Activated T-cell treated with anti-CD3 and anti-CD28 coated beads for 48 hours (primary cell): ENCODE data around the gene UNC5B.

Source experiments
- DNase-seq: peaks from one replicate; pipeline ENCODE4 v3.0.0-alpha.2; 2020; ENCODE audit warnings: low read depth

Gene UNC5B

GRCh38 chr10:71223347-71224058 lies 11.1 kb downstream of the UNC5B start:
- no peak for DNase-seq

GRCh38 chr10:71225291-71226058 lies 13.1 kb downstream of the UNC5B start:
- no peak for DNase-seq

GRCh38 chr10:71228875-71229675 lies 16.7 kb downstream of the UNC5B start:
- no peak for DNase-seq

GRCh38 chr10:71229726-71230655 lies 17.6 kb downstream of the UNC5B start:
- DNase-seq: no peak

GRCh38 chr10:71230656-71231025 lies 18.3 kb downstream of the UNC5B start:
- DNase-seq: no peak

GRCh38 chr10:71231206-71231605 lies 18.8 kb downstream of the UNC5B start:
- DNase-seq: no peak

- no peak for DNase-seq
Measured at GRCh38 chr10:71232089-71232998, 20.0 kb downstream of the UNC5B start.

- no peak for DNase-seq
Measured at GRCh38 chr10:71233482-71233892, 21.1 kb downstream of the UNC5B start.

- DNase-seq: no peak
Measured at GRCh38 chr10:71234004-71234894, 21.9 kb downstream of the UNC5B start.

- no peak for DNase-seq
Measured at GRCh38 chr10:71234970-71235685, 22.8 kb downstream of the UNC5B start.

- DNase-seq: no peak
Measured at GRCh38 chr10:71235808-71236207, 23.4 kb downstream of the UNC5B start.

GRCh38 chr10:71236286-71236685 lies 23.9 kb downstream of the UNC5B start:
- DNase-seq: no peak

- DNase-seq: no peak
Measured at GRCh38 chr10:71236822-71237682, 24.7 kb downstream of the UNC5B start.

- DNase-seq: no peak
Measured at GRCh38 chr10:71237843-71238623, 25.7 kb downstream of the UNC5B start.

GRCh38 chr10:71238626-71239025 lies 26.3 kb downstream of the UNC5B start:
- DNase-seq: no peak

GRCh38 chr10:71239131-71239915 lies 27.0 kb downstream of the UNC5B start:
- DNase-seq: no peak
